Gastroesophageal sphincter (tissue), 4 donors: Measurements from ENCODE around the gene MARCKS. TPM values are rescaled to one million over a fixed set of nuclear protein-coding genes. Genes with fewer than 3 reads are reported as not detected.

Source experiments
- ATAC-seq: fragments of 150-250 bp; one replicate; pipeline ENCODE4 v1.9.1; 2016; ENCODE audit warnings: mild to moderate bottlenecking, moderate library complexity
- H3K27ac ChIP-seq, 4 donors: fragments of 200-600 bp; sonication (generic) in 3 of 4; 1 replicate in 3 of 4; 2 replicates in 1 of 4; pipeline ENCODE4 v1.5.1; 2016 to 2019
- H3K27me3 ChIP-seq: fragments of 200-600 bp; sonication (generic); one replicate; pipeline ENCODE4 v1.5.1; 2019
- H3K36me3 ChIP-seq, 2 donors: fragments of 200-600 bp; sonication (generic); one replicate each; pipeline ENCODE4 v1.5.1; 2019; ENCODE audit warnings: control low read depth in 1 of 2
- H3K4me1 ChIP-seq, 3 donors: fragments of 200-600 bp; sonication (generic); 1 replicate in 2 of 3; 2 replicates in 1 of 3; pipeline ENCODE4 v1.5.1; 2016 to 2019; ENCODE audit warnings: control low read depth in 2 of 3
- H3K4me3 ChIP-seq, 2 donors: fragments of 200-600 bp; sonication (generic); one replicate each; pipeline ENCODE4 v1.5.1; 2019; ENCODE audit warnings: mild to moderate bottlenecking in 1 of 2, moderate library complexity in 1 of 2
- H3K9me3 ChIP-seq, 3 donors: fragments of 200-600 bp; sonication (generic); one replicate each; pipeline ENCODE4 v1.5.1; 2017 to 2019; ENCODE audit warnings: control low read depth in 2 of 3
- EP300 ChIP-seq: sonication (generic); formaldehyde crosslinking; IDR thresholded peaks from one replicate; pipeline ENCODE4 v1.6.1; 2017; ENCODE audit warnings: antibody characterized with exemption, mild to moderate bottlenecking
- POLR2A ChIP-seq, 2 donors: fragments of 450-650 bp; IDR thresholded peaks; one replicate each; pipeline ENCODE4 v1.6.1; 2017; ENCODE audit warnings: antibody characterized with exemption in 2 of 2, mild to moderate bottlenecking in 2 of 2, moderate library complexity in 1 of 2
- POLR2AphosphoS5 ChIP-seq: sonication (generic); formaldehyde crosslinking; IDR thresholded peaks from one replicate; pipeline ENCODE4 v1.6.1; 2017; ENCODE audit warnings: antibody characterized with exemption
- WGBS, 2 donors: methylation state at CpG; one replicate each; pipeline ENCODE4 v1.1.5; 2018; ENCODE audit warnings: low coverage in 1 of 2; 5-methylcytosine and 5-hydroxymethylcytosine counted together
- total RNA-seq, 4 donors: library from RNA; depleted of rRNA; stranded (reverse); fragments of >200 nt; gene quantifications; one replicate each; pipeline ENCODE4 v1.1.0, GENCODE V29; 2016
- TF ChIP-seq, protein P1 (sequence below), 4 experiments: fragments of 200-600 bp in 2 of 4; fragments of 450-650 bp in 2 of 4; sonication (generic) in 1 of 4; IDR thresholded peaks; one replicate each; pipeline ENCODE4 v1.5.1; 2017 to 2019; ENCODE audit warnings: antibody characterized with exemption in 4 of 4, mild to moderate bottlenecking in 2 of 4, moderate library complexity in 2 of 4

The MARCKS gene
- total RNA-seq, 4 donors from 2014 or later = 17.7 to 36.4 (median 25.5) TPM

DNA sequence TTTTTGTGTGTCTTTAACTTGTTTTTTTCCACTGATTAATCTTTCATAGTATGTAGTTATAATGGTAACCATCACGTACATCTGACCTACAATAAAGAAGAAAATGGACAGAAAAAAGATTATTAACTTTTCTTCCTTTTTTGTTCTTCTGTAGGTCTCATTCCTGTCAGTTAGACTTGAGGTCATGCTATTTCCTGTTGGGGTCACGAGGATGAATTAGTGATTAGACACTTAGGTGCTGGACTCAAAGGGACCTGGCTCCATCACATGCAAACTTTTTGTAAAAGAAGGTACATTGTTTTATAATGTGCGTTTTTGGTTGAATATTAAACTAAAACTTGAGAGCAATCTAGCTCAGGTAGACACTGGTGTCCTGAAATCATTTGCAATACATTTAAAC lies 14.8 kb downstream of the MARCKS start:
- H3K27me3 ChIP-seq = no peaks in the 10 kb centered on the region
- 85 to 94% methylated on average over 3 of the region's 3 CpGs for WGBS, 2 donors
- H3K4me3 ChIP-seq = no peak overlapping the region
- H3K27ac ChIP-seq = no peak overlapping the region
- TF ChIP-seq EP300 (no peak), POLR2A (IDR thresholded peaks at IDR 0.05) (no peak), POLR2AphosphoS5 (no peak)
- TF ChIP-seq, protein P1, sequence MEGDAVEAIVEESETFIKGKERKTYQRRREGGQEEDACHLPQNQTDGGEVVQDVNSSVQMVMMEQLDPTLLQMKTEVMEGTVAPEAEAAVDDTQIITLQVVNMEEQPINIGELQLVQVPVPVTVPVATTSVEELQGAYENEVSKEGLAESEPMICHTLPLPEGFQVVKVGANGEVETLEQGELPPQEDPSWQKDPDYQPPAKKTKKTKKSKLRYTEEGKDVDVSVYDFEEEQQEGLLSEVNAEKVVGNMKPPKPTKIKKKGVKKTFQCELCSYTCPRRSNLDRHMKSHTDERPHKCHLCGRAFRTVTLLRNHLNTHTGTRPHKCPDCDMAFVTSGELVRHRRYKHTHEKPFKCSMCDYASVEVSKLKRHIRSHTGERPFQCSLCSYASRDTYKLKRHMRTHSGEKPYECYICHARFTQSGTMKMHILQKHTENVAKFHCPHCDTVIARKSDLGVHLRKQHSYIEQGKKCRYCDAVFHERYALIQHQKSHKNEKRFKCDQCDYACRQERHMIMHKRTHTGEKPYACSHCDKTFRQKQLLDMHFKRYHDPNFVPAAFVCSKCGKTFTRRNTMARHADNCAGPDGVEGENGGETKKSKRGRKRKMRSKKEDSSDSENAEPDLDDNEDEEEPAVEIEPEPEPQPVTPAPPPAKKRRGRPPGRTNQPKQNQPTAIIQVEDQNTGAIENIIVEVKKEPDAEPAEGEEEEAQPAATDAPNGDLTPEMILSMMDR (IDR thresholded peaks at IDR 0.05) = no peak
- no peaks in the 10 kb centered on the region for H3K36me3 ChIP-seq
- no peaks in the 10 kb centered on the region for H3K4me1 ChIP-seq
- ATAC-seq = no peak
- H3K9me3 ChIP-seq = no peaks in the 10 kb centered on the region

DNA sequence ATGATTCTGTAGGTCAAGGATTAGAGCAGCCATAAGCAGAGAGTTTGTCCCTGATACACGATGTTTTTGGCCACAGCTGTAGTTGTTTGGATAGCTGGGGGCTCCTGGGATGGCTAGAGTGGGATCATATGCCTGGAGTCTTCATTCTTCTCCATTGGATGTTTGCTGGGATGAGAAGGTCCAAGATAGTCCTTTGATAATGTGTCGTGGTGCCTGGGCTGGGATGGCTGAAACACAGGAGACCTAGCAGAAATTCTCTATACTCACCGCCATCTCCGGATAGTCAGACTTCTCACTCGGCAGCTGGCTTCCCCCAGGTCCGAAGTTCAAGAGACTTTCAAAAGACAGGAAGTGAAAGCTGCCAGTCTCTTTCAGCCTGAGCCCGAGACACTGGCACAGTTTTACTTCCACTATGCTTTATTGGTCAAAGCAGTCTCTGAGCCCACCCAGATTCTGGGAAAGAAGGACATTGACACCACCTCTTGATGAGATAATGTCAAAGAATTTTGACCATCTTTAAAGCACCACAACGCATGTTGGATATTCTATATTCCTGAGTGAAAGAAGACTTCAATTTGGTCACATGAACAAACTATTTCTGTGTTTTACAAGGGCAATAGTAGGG lies 16.0 kb downstream of the MARCKS start:
- no peak for ATAC-seq
- Histone ChIP-seq H3K4me3 (peak overlapping the region; percentile 0 to 34), H3K27ac (peak overlapping the region in 1 of 4 donors; percentile 26)

DNA sequence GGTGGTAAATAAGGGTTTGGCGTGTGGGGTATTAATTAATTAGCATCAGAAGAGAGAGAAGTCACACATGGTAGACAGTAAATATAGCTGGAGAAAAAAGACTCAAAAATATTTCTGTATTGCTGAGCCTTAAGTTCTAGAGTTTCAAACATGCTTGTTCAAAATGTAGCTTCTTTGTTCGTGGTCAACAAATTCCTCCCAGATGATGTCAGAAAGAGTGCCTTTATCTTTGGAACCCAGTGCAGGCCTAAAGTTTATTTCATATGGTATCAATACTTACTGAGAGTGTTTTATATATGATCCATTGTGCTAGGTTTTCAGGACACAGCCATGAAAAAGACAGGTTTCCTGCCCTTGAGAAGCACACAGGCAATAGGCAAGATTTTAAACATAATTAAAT lies 18.3 kb downstream of the MARCKS start:
- H3K27ac ChIP-seq = no peak overlapping the region
- no peaks in the 10 kb centered on the region for H3K9me3 ChIP-seq
- H3K36me3 ChIP-seq = no peaks in the 10 kb centered on the region
- H3K4me1 ChIP-seq = peaks cover 0 to 13% (median 0%) of the 10 kb centered on the region in 3 donors
- no peaks in the 10 kb centered on the region for H3K27me3 ChIP-seq
- WGBS, 2 donors = 65 to 78% methylated on average over 2 of the region's 2 CpGs
- TF ChIP-seq, protein P1 (IDR thresholded peaks at IDR 0.05) = no peak
- TF ChIP-seq POLR2AphosphoS5 = no peak
- no peak for TF ChIP-seq EP300
- no peak for ATAC-seq
- no peak overlapping the region for H3K4me3 ChIP-seq

More for the DNA sequence above, 16.0 kb downstream of the MARCKS start:
- no peaks in the 10 kb centered on the region for H3K9me3 ChIP-seq
- H3K27me3 ChIP-seq = no peaks in the 10 kb centered on the region
- no peaks in the 10 kb centered on the region for H3K4me1 ChIP-seq
- 62 to 65% methylated on average over 5 to 8 of the region's 8 CpGs for WGBS, 2 donors
- no peak for TF ChIP-seq POLR2A (IDR thresholded peaks at IDR 0.05)
- no peak for TF ChIP-seq EP300
- TF ChIP-seq, protein P1 (IDR thresholded peaks at IDR 0.05) = no peak
- TF ChIP-seq POLR2AphosphoS5 = no peak
- H3K36me3 ChIP-seq = no peaks in the 10 kb centered on the region

DNA sequence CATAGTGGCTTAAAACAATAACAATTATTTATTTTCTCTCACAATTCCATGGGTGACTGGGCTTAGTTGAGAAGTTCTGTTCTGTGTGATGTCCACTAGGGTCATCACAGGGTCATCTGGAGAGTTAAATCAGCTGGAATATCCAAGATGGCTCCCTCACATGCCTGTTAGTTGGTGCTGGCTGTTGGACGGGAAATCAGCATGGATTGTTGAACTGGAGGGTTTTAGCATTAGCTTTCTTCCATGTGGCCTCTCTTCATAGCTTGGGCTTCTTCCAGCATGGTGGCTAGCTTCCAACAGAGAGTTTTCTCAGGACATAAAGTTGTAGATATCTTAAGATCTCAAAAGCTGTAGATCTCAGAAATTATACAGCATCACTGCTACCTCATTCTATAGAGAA lies 19.6 kb downstream of the MARCKS start:
- H3K36me3 ChIP-seq = no peaks in the 10 kb centered on the region
- H3K27me3 ChIP-seq = no peaks in the 10 kb centered on the region
- no peak for TF ChIP-seq POLR2A (IDR thresholded peaks at IDR 0.05)
- TF ChIP-seq, protein P1 (IDR thresholded peaks at IDR 0.05) = peak in 1 of 4 experiments; percentile 11
- 70 to 86% methylated on average over 1 of the region's 1 CpG for WGBS, 2 donors
- peaks cover 0 to 13% (median 0%) of the 10 kb centered on the region in 3 donors for H3K4me1 ChIP-seq
- H3K4me3 ChIP-seq = no peak overlapping the region
- ATAC-seq = no peak
- H3K9me3 ChIP-seq = no peaks in the 10 kb centered on the region
- H3K27ac ChIP-seq = no peak overlapping the region
